ENCODE data around the gene HHATL.

GRCh38 chr3:42675909-42676308 is 26.7 kb downstream of the HHATL start:
- no peak for TF ChIP-seq EP300 (IDR thresholded peaks at IDR 0.05)
- TF ChIP-seq CTCF (IDR thresholded peaks at IDR 0.05): no peak
- no peak for TF ChIP-seq POLR2A (IDR thresholded peaks at IDR 0.05)

Measured in ovary (tissue), 3 donors.